Fibroblast of skin of abdomen (primary cell): ENCODE data around the gene NRP1.

Source experiments
- DNase-seq: peaks from one replicate; pipeline ENCODE4 v3.0.0-alpha.2; 2013

NRP1 gene

GRCh38 chr10:33288127-33288526, 46.3 kb downstream of the NRP1 start:
- DNase-seq = no peak

- DNase-seq = no peak
Observed at GRCh38 chr10:33287112-33287511, 47.4 kb downstream of the NRP1 start.

- DNase-seq = no peak
Observed at GRCh38 chr10:33286157-33286934, 48.1 kb downstream of the NRP1 start.

GRCh38 chr10:33284945-33285344, 49.5 kb downstream of the NRP1 start:
- DNase-seq = no peak

- peak; percentile 71 for DNase-seq
Observed at GRCh38 chr10:33279811-33280602, 54.5 kb downstream of the NRP1 start.

DNA sequence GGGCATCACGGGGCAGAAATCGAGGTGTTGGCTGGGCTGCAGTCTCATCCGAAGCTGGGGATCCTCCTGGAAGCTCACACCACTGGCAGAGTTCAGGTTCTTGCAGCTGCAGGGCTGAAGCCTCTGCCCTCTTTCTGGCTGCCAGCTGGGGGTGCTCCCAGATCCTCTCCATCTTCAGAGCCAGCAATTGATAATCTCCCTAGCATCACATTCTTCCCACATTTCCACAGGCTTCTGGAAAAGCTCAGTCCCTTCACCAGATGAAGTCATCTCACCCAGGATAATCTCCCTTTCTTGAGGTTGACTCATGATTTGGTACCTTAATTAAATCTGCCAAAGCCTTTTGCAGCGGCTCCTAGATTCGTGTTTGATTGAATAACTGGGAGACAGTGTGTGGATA, 55.2 kb downstream of the NRP1 start:
- peak; percentile 61 for DNase-seq

- no peak for DNase-seq
Observed at GRCh38 chr10:33278198-33278597, 56.3 kb downstream of the NRP1 start.

GRCh38 chr10:33277135-33277536, 57.3 kb downstream of the NRP1 start:
- peak; percentile 57 for DNase-seq

- DNase-seq = no peak
Observed at GRCh38 chr10:33276282-33276923, 58.1 kb downstream of the NRP1 start.

DNA sequence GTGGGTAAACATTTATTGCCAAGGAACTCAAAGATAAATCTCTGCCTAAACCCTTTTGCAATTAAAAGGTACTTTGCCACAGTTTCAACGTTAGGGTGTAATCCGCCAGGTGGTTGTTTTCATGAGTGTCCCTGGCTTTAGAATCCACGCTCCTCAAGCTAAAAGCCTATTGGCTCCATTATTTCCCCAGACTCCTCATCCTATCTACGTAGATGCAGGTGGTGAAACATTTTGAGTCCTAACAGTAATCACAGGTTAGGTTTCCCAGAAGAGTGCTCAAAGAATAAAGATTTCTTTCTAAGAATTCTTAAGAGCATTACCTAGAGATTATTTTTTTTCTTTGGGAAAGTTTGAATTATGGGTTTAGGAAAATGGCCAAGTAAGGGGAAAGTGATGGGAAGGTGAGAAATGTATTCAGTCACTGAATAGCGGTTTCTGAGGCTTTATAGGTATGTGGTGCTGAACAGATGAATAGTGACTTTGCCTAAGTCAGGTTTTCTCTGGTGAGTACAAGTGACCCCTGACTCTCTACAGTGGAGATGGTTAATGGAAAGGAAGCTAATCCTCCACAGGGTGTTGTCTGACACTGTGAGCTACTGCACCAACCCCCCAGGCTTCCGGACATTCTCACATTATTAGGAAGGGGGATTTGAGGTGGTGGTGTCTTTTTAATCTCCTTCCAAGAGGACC, 60.2 kb downstream of the NRP1 start:
- DNase-seq = peak; percentile 26

GRCh38 chr10:33273295-33274002, 61.0 kb downstream of the NRP1 start:
- DNase-seq = peak; percentile 93

- DNase-seq = no peak
Observed at GRCh38 chr10:33272635-33273034, 61.8 kb downstream of the NRP1 start.

GRCh38 chr10:33271969-33272583, 62.4 kb downstream of the NRP1 start:
- no peak for DNase-seq

GRCh38 chr10:33270971-33271370, 63.5 kb downstream of the NRP1 start:
- DNase-seq = no peak

DNA sequence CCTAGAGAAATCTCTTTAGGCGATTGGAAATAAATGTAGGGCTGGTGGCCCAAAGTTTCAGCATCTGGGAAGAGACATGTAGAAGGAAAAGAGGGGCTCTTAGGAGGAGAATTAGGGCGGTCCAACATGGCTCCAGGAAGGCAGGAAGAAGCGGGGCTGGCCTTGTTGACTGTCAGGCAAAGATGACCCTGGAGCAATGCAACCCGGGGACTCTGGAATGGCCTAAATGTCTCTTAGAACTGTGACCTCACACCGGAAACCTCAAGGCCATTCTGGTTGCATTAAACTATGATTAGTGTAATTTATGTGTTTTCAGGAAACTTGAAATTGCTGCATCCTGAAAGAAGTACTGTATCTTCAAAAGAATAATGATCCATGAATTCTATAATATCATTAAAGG, 66.8 kb downstream of the NRP1 start:
- DNase-seq = no peak

GRCh38 chr10:33265621-33266020, 68.8 kb downstream of the NRP1 start:
- DNase-seq = no peak

- DNase-seq = peak; percentile 81
Observed at GRCh38 chr10:33263453-33263852, 71.0 kb downstream of the NRP1 start.

- no peak for DNase-seq
Observed at GRCh38 chr10:33262871-33263270, 71.6 kb downstream of the NRP1 start.

DNA sequence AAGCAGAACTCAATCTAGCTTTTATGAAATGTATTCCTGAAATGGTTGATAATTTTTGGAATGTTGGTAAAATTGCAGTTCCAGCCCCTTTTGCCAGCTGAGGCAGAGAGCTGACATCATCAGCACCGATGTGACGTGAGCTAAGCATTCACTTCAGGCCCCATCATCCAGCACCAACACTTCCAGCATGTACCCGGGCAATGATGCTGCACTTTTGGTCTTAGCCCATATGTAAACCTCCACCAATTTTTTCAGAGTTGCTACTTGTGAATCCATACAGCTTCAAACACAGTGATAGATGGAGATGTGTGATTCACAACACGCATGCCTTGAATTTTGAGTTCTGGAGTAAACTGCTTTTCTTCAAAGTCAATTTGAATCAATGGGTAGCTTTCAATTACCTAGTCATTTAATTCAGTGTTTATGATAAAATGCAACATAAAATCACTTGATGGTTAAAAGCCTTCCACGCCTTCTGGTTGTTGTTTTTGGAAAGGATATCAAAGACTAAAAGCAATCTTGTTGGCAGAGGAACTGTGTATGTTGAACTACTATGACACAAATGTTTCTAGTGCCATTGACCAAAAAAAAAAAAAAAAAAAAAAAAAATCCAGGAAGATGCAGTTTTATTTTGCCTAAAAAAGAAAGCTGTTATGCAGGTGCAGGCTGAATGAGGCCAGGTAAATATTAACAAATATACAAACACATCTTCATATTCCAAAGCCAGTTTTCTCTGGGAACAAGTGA, 73.9 kb downstream of the NRP1 start:
- DNase-seq = no peak

DNA sequence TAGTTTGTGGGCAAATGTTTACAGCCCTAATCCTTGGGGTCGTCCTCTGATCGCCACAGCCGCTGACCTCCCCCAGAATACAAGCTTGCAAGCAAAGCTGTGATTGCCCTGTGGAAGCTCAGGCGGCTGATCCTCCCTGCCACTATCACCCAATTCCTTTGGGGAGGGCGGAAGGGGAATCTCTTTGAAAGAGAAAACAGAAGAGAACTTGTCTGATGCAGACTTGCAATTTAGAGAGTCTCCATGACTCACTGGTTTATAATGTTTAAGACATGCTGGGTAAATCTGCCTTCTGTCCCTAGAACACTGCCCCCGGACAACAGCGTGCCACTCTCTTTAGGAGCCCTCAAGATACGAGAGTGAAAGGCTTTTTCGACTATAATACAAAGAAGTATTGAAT, 75.5 kb downstream of the NRP1 start:
- peak; percentile 53 for DNase-seq
